ENCODE results near the gene MAP4K2.

- no peak for TF ChIP-seq SP1 (IDR thresholded peaks at IDR 0.05; ENCODE audit: low read depth, low read length)
- TF ChIP-seq USF2 (IDR thresholded peaks at IDR 0.05; ENCODE audit: low read length) = no peak
- no peak for TF ChIP-seq EZH2 (IDR thresholded peaks at IDR 0.05; ENCODE audit: low read depth, low read length, severe bottlenecking)
- no peak for TF ChIP-seq CREB1 (IDR thresholded peaks at IDR 0.05)
- no peak for TF ChIP-seq CTCF (IDR thresholded peaks at IDR 0.05; ENCODE audit: control extremely low read depth in 1 of 3, insufficient read depth in 1 of 3, low read depth in 1 of 3, low read length in 3 of 3)
- no peak for TF ChIP-seq CBX5 (IDR thresholded peaks at IDR 0.05; ENCODE audit: low read depth, low read length)
- no peak for TF ChIP-seq POLR2AphosphoS5 (IDR thresholded peaks at IDR 0.05; ENCODE audit: low read depth, low read length)
- TF ChIP-seq RAD21 (IDR thresholded peaks at IDR 0.05 in 1 of 2, conservative IDR thresholded peaks at IDR 0.05 in 1 of 2; ENCODE audit: low read depth in 2 of 2, low read length in 2 of 2) = no peak
- TF ChIP-seq POLR2A (IDR thresholded peaks at IDR 0.05; ENCODE audit: control extremely low read depth in 1 of 2, low read depth in 2 of 2, low read length in 2 of 2) = no peak
- no peak for TF ChIP-seq SP2 (IDR thresholded peaks at IDR 0.05; ENCODE audit: low read length)
- no peak for TF ChIP-seq E2F6 (IDR thresholded peaks at IDR 0.05)
- TF ChIP-seq SIN3A (conservative IDR thresholded peaks at IDR 0.05 in 1 of 2, IDR thresholded peaks at IDR 0.05 in 1 of 2; ENCODE audit: low read depth in 1 of 2, low read length in 2 of 2) = no peak
Observed at GRCh38 chr11:64758330-64759079, 44.5 kb downstream of the MAP4K2 start.

Data from H1 (cell line).